Liver (tissue), 9 donors: Measurements from ENCODE around the gene GPR62. TPM values are rescaled to one million over a fixed set of nuclear protein-coding genes. Genes with fewer than 3 reads are reported as not detected.

Experiments used
- DNase-seq: peaks from one replicate; pipeline ENCODE4 v3.0.0-alpha.2; 2017; ENCODE audit warnings: low spot score
- H3K27ac ChIP-seq, 2 donors: one replicate each; pipeline ENCODE4 v1.7.0; 2013; ENCODE audit warnings: inconsistent platforms in 2 of 2, low read length in 2 of 2, control low read depth in 1 of 2, low read depth in 1 of 2, mild to moderate bottlenecking in 1 of 2
- H3K27me3 ChIP-seq, 4 donors: one replicate each; pipeline versions ENCODE4 v1.6.1 to v1.7.0; 2013; ENCODE audit warnings: low read length in 3 of 4, inconsistent platforms in 1 of 4, mild to moderate bottlenecking in 1 of 4, moderate library complexity in 1 of 4; ENCODE audit not compliant: control insufficient read depth in 4 of 4, insufficient read depth in 4 of 4
- H3K36me3 ChIP-seq, 4 donors: one replicate each; pipeline versions ENCODE4 v1.6.1 to v1.7.0; 2013; ENCODE audit warnings: low read length in 3 of 4, mild to moderate bottlenecking in 3 of 4, low read depth in 1 of 4, moderate library complexity in 1 of 4; ENCODE audit not compliant: control insufficient read depth in 4 of 4, insufficient read depth in 3 of 4
- H3K4me1 ChIP-seq, 4 donors: one replicate each; pipeline versions ENCODE4 v1.6.1 to v1.7.0; 2013; ENCODE audit warnings: low read length in 3 of 4, mild to moderate bottlenecking in 3 of 4, moderate library complexity in 1 of 4; ENCODE audit not compliant: control insufficient read depth in 4 of 4, insufficient read depth in 4 of 4
- H3K4me3 ChIP-seq, 3 donors: one replicate each; pipeline versions ENCODE4 v1.6.1 to v1.7.0; 2013; ENCODE audit warnings: low read length in 3 of 3, control low read depth in 1 of 3, low read depth in 1 of 3, mild to moderate bottlenecking in 1 of 3
- H3K9ac ChIP-seq, 2 donors: one replicate each; pipeline ENCODE4 v1.7.0; 2013; ENCODE audit warnings: low read length in 2 of 2, mild to moderate bottlenecking in 2 of 2, moderate library complexity in 2 of 2, control low read depth in 1 of 2, low read depth in 1 of 2
- H3K9me3 ChIP-seq, 4 donors: one replicate each; pipeline versions ENCODE4 v1.6.1 to v1.7.0; 2013; ENCODE audit warnings: low read length in 3 of 4; ENCODE audit not compliant: control insufficient read depth in 4 of 4
- CTCF ChIP-seq: fragments of 150-350 bp; IDR thresholded peaks from 2 replicates; pipeline ENCODE4 v1.5.1; 2017; ENCODE audit warnings: improper control_type of control experiment, low read depth, low read length; ENCODE audit not compliant: missing input control
- FOXA1 ChIP-seq: IDR thresholded peaks from 2 replicates; pipeline ENCODE4 v1.6.1; 2016; ENCODE audit warnings: antibody characterized with exemption
- FOXA2 ChIP-seq: IDR thresholded peaks from 2 replicates; pipeline ENCODE4 v1.6.1; 2016; ENCODE audit warnings: antibody characterized with exemption
- GABPA ChIP-seq, 2 donors: IDR thresholded peaks in 1 of 2; conservative IDR thresholded peaks in 1 of 2; 2 replicates each; pipeline ENCODE4 v1.6.1; 2016; ENCODE audit warnings: antibody characterized with exemption in 2 of 2, mild to moderate bottlenecking in 1 of 2, moderate library complexity in 1 of 2
- HNF4A ChIP-seq, 2 donors: conservative IDR thresholded peaks; 2 replicates each; pipeline ENCODE4 v1.6.1; 2016; ENCODE audit warnings: antibody characterized with exemption in 2 of 2, mild to moderate bottlenecking in 2 of 2
- HNF4G ChIP-seq: IDR thresholded peaks from 2 replicates; pipeline ENCODE4 v1.6.1; 2016; ENCODE audit warnings: antibody characterized with exemption
- JUND ChIP-seq, 2 donors: IDR thresholded peaks; 2 replicates each; pipeline ENCODE4 v1.6.1; 2016; ENCODE audit warnings: antibody characterized with exemption in 2 of 2
- MAX ChIP-seq: IDR thresholded peaks from 2 replicates; pipeline ENCODE4 v1.6.1; 2016; ENCODE audit warnings: antibody characterized with exemption
- RAD21 ChIP-seq, 2 donors: IDR thresholded peaks; 2 replicates each; pipeline ENCODE4 v1.6.1; 2016; ENCODE audit warnings: antibody characterized with exemption in 2 of 2, mild to moderate bottlenecking in 2 of 2
- REST ChIP-seq: IDR thresholded peaks from 2 replicates; pipeline ENCODE4 v1.6.1; 2016; ENCODE audit warnings: antibody characterized with exemption, mild to moderate bottlenecking
- RXRA ChIP-seq, 2 donors: IDR thresholded peaks; 2 replicates each; pipeline ENCODE4 v1.6.1; 2017 to 2018; ENCODE audit warnings: antibody characterized with exemption in 2 of 2, mild to moderate bottlenecking in 1 of 2
- TAF1 ChIP-seq: conservative IDR thresholded peaks from 2 replicates; pipeline ENCODE4 v1.6.1; 2016; ENCODE audit warnings: antibody characterized with exemption, mild to moderate bottlenecking
- YY1 ChIP-seq: IDR thresholded peaks from 2 replicates; pipeline ENCODE4 v1.6.1; 2016; ENCODE audit warnings: antibody characterized with exemption, mild to moderate bottlenecking
- ZBTB33 ChIP-seq: IDR thresholded peaks from 2 replicates; pipeline ENCODE4 v1.6.1; 2016; ENCODE audit warnings: antibody characterized with exemption
- WGBS: extraction: QIAGEN DNeasy Blood & Tissue Kit; methylation state at CpG from one replicate; pipeline ENCODE4 v1.1.7; 2013; 5-methylcytosine and 5-hydroxymethylcytosine counted together
- polyA plus RNA-seq, 2 donors: library from polyadenylated mRNA; stranded (reverse) in 1 of 2; unstranded in 1 of 2; fragments of 200-250 nt in 1 of 2; fragments of >200 nt in 1 of 2; fragmentation: Nextera tagmentation in 1 of 2; extraction: Ambion mirVana in 1 of 2; gene quantifications; one replicate each; pipeline versions ENCODE4 v1.2.1 to v1.2.3, GENCODE V29; 2013 to 2015
- total RNA-seq, 2 donors: library from RNA; depleted of rRNA; stranded (reverse); fragments of >200 nt; gene quantifications; one replicate each; pipeline ENCODE4 v1.2.3, GENCODE V29; 2014
- donor health status: healthy.
- donor health status: healthy.
- donor health status: healthy.
- donor health status: healthy.
- donor health status: healthy.

GPR62 gene
- total and polyA plus RNA-seq, 4 donors: 0.07 to 0.08 TPM; not detected in 2

DNA sequence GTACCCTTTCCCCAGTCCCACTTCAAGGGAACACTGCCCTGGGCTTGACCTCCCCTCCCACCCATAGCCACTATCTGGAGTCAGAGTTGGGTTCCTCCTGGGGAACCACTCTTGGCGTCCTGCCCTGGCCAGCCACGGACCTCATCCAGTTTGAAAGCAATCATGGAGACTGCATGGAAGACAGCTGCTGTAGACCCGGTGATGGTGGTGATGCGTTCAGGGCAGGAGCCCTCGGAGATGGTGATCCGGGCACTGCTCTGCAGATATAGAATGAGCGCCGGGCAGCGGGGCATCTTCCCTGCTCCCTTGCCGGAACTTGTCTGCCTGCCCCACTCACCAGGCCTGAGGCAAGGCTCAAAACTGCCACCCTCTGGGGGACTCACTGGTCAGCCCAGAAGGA, 5.2 kb downstream of the GPR62 start:
- DNase-seq: no peak
- no peak overlapping the region for H3K4me3 ChIP-seq
- no peaks in the 10 kb centered on the region for H3K9me3 ChIP-seq
- H3K27me3 ChIP-seq: no peaks in the 10 kb centered on the region
- H3K4me1 ChIP-seq: peaks cover 11 to 32% (median 17%) of the 10 kb centered on the region in 4 donors
- H3K27ac ChIP-seq: no peak overlapping the region
- no peak overlapping the region for H3K9ac ChIP-seq
- TF ChIP-seq REST: no peak
- TF ChIP-seq ZBTB33: no peak
- no peak for TF ChIP-seq FOXA2
- TF ChIP-seq CTCF: no peak
- no peak for TF ChIP-seq YY1
- no peak for TF ChIP-seq MAX
- TF ChIP-seq JUND (IDR thresholded peaks at IDR 0.05): no peak
- TF ChIP-seq RAD21 (IDR thresholded peaks at IDR 0.05): no peak
- TF ChIP-seq GABPA (IDR thresholded peaks at IDR 0.05 in 1 of 2, conservative IDR thresholded peaks at IDR 0.05 in 1 of 2): no peak
- no peak for TF ChIP-seq HNF4A (conservative IDR thresholded peaks at IDR 0.05)
- TF ChIP-seq TAF1: no peak
- no peak for TF ChIP-seq FOXA1
- no peak for TF ChIP-seq RXRA (IDR thresholded peaks at IDR 0.05)
- TF ChIP-seq HNF4G: no peak
- WGBS: 95% methylated on average over 10 of the region's 10 CpGs
- peaks cover 0 to 2% (median 0%) of the 10 kb centered on the region in 4 donors for H3K36me3 ChIP-seq

- TF ChIP-seq FOXA1 (no peak), ZBTB33 (no peak), JUND (IDR thresholded peaks at IDR 0.05) (no peak), MAX (no peak), YY1 (no peak), RAD21 (IDR thresholded peaks at IDR 0.05) (no peak)
- Histone ChIP-seq H3K9me3 (no peaks in the 10 kb centered on the region), H3K4me1 (peaks cover 5 to 26% (median 14%) of the 10 kb centered on the region in 4 donors), H3K36me3 (peaks cover 0 to 2% (median 0%) of the 10 kb centered on the region in 4 donors), H3K9ac (no peak overlapping the region), H3K27me3 (no peaks in the 10 kb centered on the region), H3K27ac (no peak overlapping the region), H3K4me3 (no peak overlapping the region)
- 96% methylated on average over 18 of the region's 18 CpGs for WGBS
- DNase-seq: no peak
These were observed 5.8 kb downstream of the GPR62 start for GRCh38 chr3:51961011-51961410.
